Osteocyte (in vitro differentiated cells): Measurements from ENCODE around the gene ARL15. TPM values are rescaled to one million over a fixed set of nuclear protein-coding genes. Genes with fewer than 3 reads are reported as not detected.
A peak's percentile ranks its signal among the peaks of the same experiment; 100 is the strongest.
"Not testable (repeated sequence)": the region's sequence is repeated elsewhere in the genome, so short reads cannot be mapped to it uniquely, and the experiment has no call there.

ENCODE experiments used
- DNase-seq: peaks from one replicate; pipeline ENCODE4 v3.0.0; 2021; ENCODE audit warnings: mixed read lengths; ENCODE audit not compliant: unreplicated experiment; ENCODE audit errors: extremely low spot score
- H3K27ac Mint-ChIP-seq: one replicate; pipeline ENCODE4 v1.8.0; 2021; ENCODE audit warnings: mild to moderate bottlenecking, mixed read lengths; ENCODE audit not compliant: unreplicated experiment
- H3K27me3 Mint-ChIP-seq: one replicate; pipeline ENCODE4 v1.8.0; 2021; ENCODE audit warnings: mixed read lengths; ENCODE audit not compliant: unreplicated experiment
- H3K36me3 Mint-ChIP-seq: one replicate; pipeline ENCODE4 v1.8.0; 2021; ENCODE audit warnings: mixed read lengths; ENCODE audit not compliant: unreplicated experiment
- H3K4me1 Mint-ChIP-seq: one replicate; pipeline ENCODE4 v1.8.0; 2021; ENCODE audit warnings: mixed read lengths; ENCODE audit not compliant: unreplicated experiment
- H3K4me3 Mint-ChIP-seq: one replicate; pipeline ENCODE4 v1.8.0; 2021; ENCODE audit warnings: mild to moderate bottlenecking, moderate library complexity, mixed read lengths; ENCODE audit not compliant: unreplicated experiment
- H3K9me3 Mint-ChIP-seq: one replicate; pipeline ENCODE4 v1.8.0; 2021; ENCODE audit warnings: mixed read lengths; ENCODE audit not compliant: unreplicated experiment
- total RNA-seq: library from RNA; stranded (reverse); gene quantifications from 2 replicates; pipeline ENCODE4 v1.2.1, GENCODE V29; 2021
- TF ChIP-seq, protein P1 (sequence below): fragments of 200-600 bp; sonication (generic); IDR thresholded peaks from 2 replicates; pipeline ENCODE4 v1.5.0; 2021; ENCODE audit warnings: antibody characterized with exemption, mild to moderate bottlenecking, moderate library complexity

Gene ARL15
- total RNA-seq, 1 donor from 2014 or later = 16.6 TPM

DNA sequence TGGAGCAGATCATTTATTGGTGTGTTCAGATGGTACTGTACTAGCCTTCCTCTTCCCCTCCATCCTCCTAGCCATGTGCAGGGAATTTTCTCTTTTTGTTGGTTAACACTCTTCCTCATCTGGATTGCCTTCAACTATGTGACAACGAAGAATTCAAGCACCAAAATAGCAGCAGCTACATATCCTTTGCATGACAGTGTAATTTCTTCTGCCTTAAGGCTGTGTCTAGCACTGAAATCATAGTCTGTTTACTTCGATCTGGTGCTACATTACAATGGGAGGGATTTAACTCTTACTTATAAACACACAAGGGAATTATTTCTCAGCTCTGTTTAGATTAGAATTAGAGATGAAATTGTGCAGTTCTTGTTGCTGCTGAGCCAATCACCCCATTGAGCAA, 260.4 kb downstream of the ARL15 start:
- Mint-ChIP-seq H3K27me3 (no peaks in the 10 kb centered on the region), H3K4me3 (no peak overlapping the region), H3K4me1 (peaks cover 13% of the 10 kb centered on the region), H3K36me3 (no peaks in the 10 kb centered on the region), H3K9me3 (no peaks in the 10 kb centered on the region), H3K27ac (peak overlapping the region; percentile 35)
- DNase-seq = no peak
- TF ChIP-seq, protein P1, sequence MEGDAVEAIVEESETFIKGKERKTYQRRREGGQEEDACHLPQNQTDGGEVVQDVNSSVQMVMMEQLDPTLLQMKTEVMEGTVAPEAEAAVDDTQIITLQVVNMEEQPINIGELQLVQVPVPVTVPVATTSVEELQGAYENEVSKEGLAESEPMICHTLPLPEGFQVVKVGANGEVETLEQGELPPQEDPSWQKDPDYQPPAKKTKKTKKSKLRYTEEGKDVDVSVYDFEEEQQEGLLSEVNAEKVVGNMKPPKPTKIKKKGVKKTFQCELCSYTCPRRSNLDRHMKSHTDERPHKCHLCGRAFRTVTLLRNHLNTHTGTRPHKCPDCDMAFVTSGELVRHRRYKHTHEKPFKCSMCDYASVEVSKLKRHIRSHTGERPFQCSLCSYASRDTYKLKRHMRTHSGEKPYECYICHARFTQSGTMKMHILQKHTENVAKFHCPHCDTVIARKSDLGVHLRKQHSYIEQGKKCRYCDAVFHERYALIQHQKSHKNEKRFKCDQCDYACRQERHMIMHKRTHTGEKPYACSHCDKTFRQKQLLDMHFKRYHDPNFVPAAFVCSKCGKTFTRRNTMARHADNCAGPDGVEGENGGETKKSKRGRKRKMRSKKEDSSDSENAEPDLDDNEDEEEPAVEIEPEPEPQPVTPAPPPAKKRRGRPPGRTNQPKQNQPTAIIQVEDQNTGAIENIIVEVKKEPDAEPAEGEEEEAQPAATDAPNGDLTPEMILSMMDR = no peak

DNA sequence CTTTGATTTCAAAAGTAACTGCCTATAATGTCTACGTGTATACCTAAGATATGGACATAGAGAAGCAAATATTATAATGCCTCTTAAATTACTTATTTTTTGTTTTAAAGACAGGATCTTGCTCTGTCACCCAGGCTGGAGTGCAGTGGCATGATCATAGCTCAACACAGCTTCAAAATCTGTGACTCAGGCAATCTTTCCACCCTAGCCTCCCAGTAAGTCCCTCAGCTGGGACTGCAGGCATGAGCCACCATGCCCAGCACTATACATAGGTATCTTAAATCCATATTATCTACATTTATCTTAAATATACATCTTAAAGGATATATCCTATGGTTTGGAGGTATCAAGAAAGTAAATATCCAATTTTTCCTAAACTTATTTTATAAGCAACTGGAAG, 261.2 kb downstream of the ARL15 start:
- Mint-ChIP-seq H3K27me3 (no peaks in the 10 kb centered on the region), H3K4me3 (no peak overlapping the region), H3K4me1 (peaks cover 13% of the 10 kb centered on the region), H3K27ac (no peak overlapping the region), H3K36me3 (no peaks in the 10 kb centered on the region), H3K9me3 (no peaks in the 10 kb centered on the region)
- TF ChIP-seq, protein P1 = no peak
- no peak for DNase-seq

DNA sequence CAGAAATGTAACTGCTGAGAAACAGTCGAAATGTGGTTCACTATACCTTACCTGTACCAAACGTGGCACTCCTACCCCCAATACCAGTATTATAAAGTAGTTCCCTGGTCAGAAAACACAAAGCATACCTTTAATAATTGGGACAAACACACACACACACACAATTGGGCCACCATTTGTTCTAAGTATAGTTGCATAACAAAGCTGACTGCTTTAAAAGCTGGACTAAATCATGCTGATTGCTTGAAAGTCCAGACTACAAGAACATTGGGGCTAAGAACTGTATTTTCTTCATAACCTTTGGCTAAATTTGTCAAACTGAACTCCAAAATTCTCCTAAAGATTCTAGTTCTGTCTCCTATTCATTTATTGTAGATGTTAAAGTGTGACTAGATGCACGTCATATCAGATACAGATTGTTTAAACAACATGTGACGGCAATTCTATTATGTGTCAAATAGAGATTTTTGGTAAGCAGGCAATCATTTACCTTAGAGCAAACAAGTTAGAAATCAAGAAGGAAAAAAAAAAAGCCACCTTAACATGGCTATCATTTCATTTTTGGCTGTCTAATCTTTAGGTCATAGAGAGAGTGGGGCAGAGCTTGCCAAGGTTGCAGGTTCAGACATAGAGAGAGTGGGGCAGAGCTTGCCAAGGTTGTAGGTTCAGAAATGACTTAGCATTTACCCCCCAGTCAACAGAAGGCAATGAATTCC, 265.1 kb downstream of the ARL15 start:
- DNase-seq = no peak
- H3K27ac Mint-ChIP-seq = no peak overlapping the region
- peaks cover 7% of the 10 kb centered on the region for H3K4me1 Mint-ChIP-seq
- H3K27me3 Mint-ChIP-seq = no peaks in the 10 kb centered on the region
- H3K9me3 Mint-ChIP-seq = no peaks in the 10 kb centered on the region
- H3K36me3 Mint-ChIP-seq = no peaks in the 10 kb centered on the region
- TF ChIP-seq, protein P1 = no peak
- H3K4me3 Mint-ChIP-seq = no peak overlapping the region

DNA sequence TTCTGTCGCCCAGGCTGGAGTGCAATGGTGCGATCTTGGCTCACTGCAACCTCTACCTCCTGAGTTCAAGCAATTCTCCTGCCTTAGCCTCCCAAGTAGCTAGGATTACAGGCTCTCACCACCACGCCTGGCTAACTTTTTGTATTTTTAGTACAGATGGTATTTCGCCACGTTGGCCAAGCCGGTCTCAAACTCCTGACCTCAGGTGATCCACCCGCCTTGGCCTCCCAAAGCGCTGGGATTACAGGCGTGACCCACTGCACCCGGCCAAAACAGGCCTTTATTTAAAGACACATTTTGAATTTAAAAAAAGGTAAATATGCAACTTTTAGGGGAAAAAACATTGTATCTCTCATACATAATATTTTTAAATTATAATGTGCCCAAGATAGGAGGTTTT, 266.1 kb downstream of the ARL15 start:
- not testable (repeated sequence) for H3K9me3 Mint-ChIP-seq, H3K27ac Mint-ChIP-seq, H3K4me3 Mint-ChIP-seq, H3K36me3 Mint-ChIP-seq, H3K27me3 Mint-ChIP-seq, DNase-seq, H3K4me1 Mint-ChIP-seq

DNA sequence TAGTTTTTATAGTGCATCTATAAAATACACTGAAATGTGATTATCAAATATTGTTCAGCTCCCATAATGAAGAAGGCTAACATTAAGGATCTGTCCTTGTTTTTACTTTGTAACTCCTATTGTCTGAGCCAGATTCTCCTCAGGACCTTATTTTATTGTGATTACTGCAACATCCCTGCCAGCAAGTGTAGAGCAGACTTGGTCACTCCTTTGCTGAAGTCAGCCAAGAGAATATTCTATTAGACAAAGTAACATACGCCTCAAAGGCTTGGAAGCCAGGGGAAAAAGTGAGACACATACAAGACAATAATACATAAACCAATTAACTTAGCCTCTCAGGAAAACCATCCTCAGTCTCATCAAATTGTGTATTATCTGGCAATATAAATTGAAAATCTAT, 269.6 kb downstream of the ARL15 start:
- no peak overlapping the region for H3K27ac Mint-ChIP-seq
- no peaks in the 10 kb centered on the region for H3K9me3 Mint-ChIP-seq
- H3K27me3 Mint-ChIP-seq = no peaks in the 10 kb centered on the region
- H3K36me3 Mint-ChIP-seq = no peaks in the 10 kb centered on the region
- TF ChIP-seq, protein P1 = no peak
- no peak for DNase-seq
- no peak overlapping the region for H3K4me3 Mint-ChIP-seq
- H3K4me1 Mint-ChIP-seq = no peaks in the 10 kb centered on the region

DNA sequence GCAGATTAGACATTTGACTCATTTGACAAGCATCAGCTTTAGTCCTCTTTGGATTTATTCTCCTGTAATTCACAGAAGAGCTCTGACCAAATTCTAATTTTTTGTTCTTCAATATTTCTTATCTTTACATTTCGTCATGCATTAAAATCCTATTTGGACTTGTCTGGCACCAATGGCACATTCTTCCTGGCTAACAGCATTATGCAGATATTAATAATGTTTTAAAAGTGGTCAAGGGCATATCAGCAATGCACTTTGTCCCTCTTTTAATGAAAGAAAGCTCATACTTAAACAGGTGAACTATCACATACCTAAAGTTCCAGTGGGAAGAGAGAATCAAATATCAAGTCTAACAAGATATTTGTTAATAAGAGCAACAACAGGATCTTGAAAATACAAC, 270.4 kb downstream of the ARL15 start:
- TF ChIP-seq, protein P1 = no peak
- DNase-seq = no peak
- Mint-ChIP-seq H3K36me3 (no peaks in the 10 kb centered on the region), H3K4me3 (no peak overlapping the region), H3K27me3 (no peaks in the 10 kb centered on the region), H3K4me1 (no peaks in the 10 kb centered on the region), H3K9me3 (no peaks in the 10 kb centered on the region), H3K27ac (no peak overlapping the region)
